T-cell (primary cell): Measurements from ENCODE around the gene GRM7. TPM values are rescaled to one million over a fixed set of nuclear protein-coding genes. Genes with fewer than 3 reads are reported as not detected.

ENCODE experiments used
- ATAC-seq, 4 experiments: fragments of 200-7000 bp in 3 of 4; fragments of 150-1000 bp in 1 of 4; cut with Tn5 transposase; replicated peaks in 1 of 4; 1 replicate in 3 of 4; 2 replicates in 1 of 4; pipeline ENCODE4 v1.10.0; 2021; ENCODE audit warnings: moderate library complexity in 3 of 4, mild to moderate bottlenecking in 2 of 4, moderate number of reproducible peaks in 1 of 4
- CTCF ChIA-PET, 2 donors: fragments of 300-600 bp; sonication (Branson Sonifier 250); formaldehyde crosslinking; loops; one replicate each; lab custom pipeline; 2022; ENCODE audit warnings: antibody characterized with exemption in 2 of 2; lab: Charles Lee
- POLR2A ChIA-PET, 2 donors: fragments of 300-600 bp; sonication (Branson Sonifier 250); formaldehyde crosslinking; loops; one replicate each; lab custom pipeline; 2022; ENCODE audit warnings: antibody characterized with exemption in 2 of 2; lab: Charles Lee
- DNase-seq, 35 experiments: peaks; one replicate each; pipeline versions ENCODE4 v3.0.0 to v3.0.0-alpha.2; 2013 to 2023
- H3K27ac ChIP-seq: one replicate; pipeline ENCODE4 v1.5.1; 2013; ENCODE audit warnings: low read length
- H3K27me3 ChIP-seq, 2 experiments: replicated peaks in 1 of 2; 1 replicate in 1 of 2; 2 replicates in 1 of 2; pipeline versions ENCODE4 v1.6.1 to v1.7.0; 2013; ENCODE audit warnings: low read length in 1 of 2, mixed read lengths in 1 of 2; ENCODE audit not compliant: control insufficient read depth in 2 of 2, insufficient read depth in 2 of 2; ENCODE audit errors: extremely low read depth in 1 of 2
- H3K36me3 ChIP-seq, 2 donors: 1 replicate in 1 of 2; 2 replicates in 1 of 2; pipeline versions ENCODE4 v1.6.1 to v1.7.0; 2013; ENCODE audit warnings: low read length in 1 of 2; ENCODE audit not compliant: control insufficient read depth in 2 of 2, insufficient read depth in 1 of 2; ENCODE audit errors: extremely low read depth in 1 of 2
- H3K4me1 ChIP-seq, 2 experiments: 1 replicate in 1 of 2; 2 replicates in 1 of 2; pipeline versions ENCODE4 v1.6.1 to v1.7.0; 2013; ENCODE audit warnings: low read length in 2 of 2, mixed read lengths in 1 of 2; ENCODE audit not compliant: insufficient read depth in 2 of 2, control insufficient read depth in 1 of 2; ENCODE audit errors: extremely low read depth in 1 of 2
- H3K4me3 ChIP-seq, 2 donors: 1 replicate in 1 of 2; 2 replicates in 1 of 2; pipeline versions ENCODE4 v1.5.1 to v1.7.0; 2013; ENCODE audit warnings: mild to moderate bottlenecking in 2 of 2, low read length in 1 of 2, moderate library complexity in 1 of 2; ENCODE audit not compliant: control insufficient read depth in 1 of 2; ENCODE audit errors: extremely low read depth in 1 of 2
- H3K9me3 ChIP-seq: 2 replicates; pipeline ENCODE4 v1.7.0; 2013
- H3K27ac Mint-ChIP-seq, 2 donors: one replicate each; pipeline ENCODE4 v1.8.0; 2020 to 2021; ENCODE audit warnings: mild to moderate bottlenecking in 2 of 2, mixed read lengths in 2 of 2
- H3K27me3 Mint-ChIP-seq, 2 donors: one replicate each; pipeline ENCODE4 v1.8.0; 2021 to 2022; ENCODE audit warnings: mixed read lengths in 2 of 2
- H3K36me3 Mint-ChIP-seq: one replicate; pipeline ENCODE4 v1.8.0; 2021; ENCODE audit warnings: mixed read lengths
- H3K4me1 Mint-ChIP-seq, 3 donors: one replicate each; pipeline ENCODE4 v1.8.0; 2020 to 2022; ENCODE audit warnings: mixed read lengths in 3 of 3, mild to moderate bottlenecking in 1 of 3
- H3K4me3 Mint-ChIP-seq, 3 donors: one replicate each; pipeline ENCODE4 v1.8.0; 2020 to 2022; ENCODE audit warnings: mild to moderate bottlenecking in 3 of 3, mixed read lengths in 3 of 3, moderate library complexity in 3 of 3
- H3K9me3 Mint-ChIP-seq, 3 donors: one replicate each; pipeline ENCODE4 v1.8.0; 2020 to 2022; ENCODE audit warnings: mixed read lengths in 3 of 3
- WGBS: methylation state at CpG from one replicate; pipeline ENCODE4 v1.1.5; 2013; ENCODE audit warnings: missing lambda C conversion rate; ENCODE audit not compliant: insufficient coverage; 5-methylcytosine and 5-hydroxymethylcytosine counted together
- total RNA-seq, 35 experiments: library from RNA in 6 of 35; stranded (reverse) in 6 of 35; fragments of 120-200 nt in 1 of 35; gene quantifications; one replicate each; pipeline versions ENCODE4 v1.2.1 to v1.2.4 and lab custom pipeline; 2013 to 2026

Gene GRM7
- total RNA-seq, 5 donors from 2014 or later (not counting 1 experiment from before 2014, with no cell fraction given), result not detected

DNA sequence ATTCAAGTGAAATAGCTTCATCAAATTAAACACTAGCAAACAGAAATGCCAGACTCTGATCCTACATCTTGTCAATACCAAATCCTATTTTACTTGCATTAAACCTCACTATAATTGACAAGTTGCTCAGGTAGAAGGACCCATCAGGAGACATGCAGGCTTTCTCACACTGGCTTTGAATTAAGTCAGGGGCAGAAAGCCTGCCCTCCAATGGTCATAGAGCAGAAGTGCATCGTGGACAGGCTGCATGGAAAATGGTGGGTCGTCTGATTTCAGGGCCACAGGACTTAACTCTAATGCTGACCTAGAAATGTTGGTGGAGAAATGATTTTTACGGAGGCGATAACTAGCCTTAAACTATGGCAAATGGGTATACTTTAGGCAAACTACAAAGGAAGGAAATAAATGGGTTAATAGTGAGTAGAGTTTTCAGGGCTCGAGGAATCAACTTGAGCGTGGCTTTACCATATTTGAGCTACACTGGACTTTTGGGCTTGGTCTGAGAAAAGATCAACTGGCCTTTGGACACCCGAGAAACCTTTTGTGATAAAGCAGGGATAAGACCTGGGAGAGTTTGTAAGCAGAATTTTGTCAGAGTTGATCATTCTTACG lies 283.9 kb downstream of the GRM7 start:
- DNase-seq, result no peak
- 65% methylated on average over 6 of the region's 8 CpGs for WGBS
- no peaks in the 10 kb centered on the region for H3K36me3 Mint-ChIP-seq
- no peak overlapping the region for H3K4me3 Mint-ChIP-seq
- no peak overlapping the region for H3K27ac Mint-ChIP-seq
- no peaks in the 10 kb centered on the region for H3K36me3 ChIP-seq
- CTCF ChIA-PET, result no interaction called here
- no peaks in the 10 kb centered on the region for H3K27me3 ChIP-seq
- POLR2A ChIA-PET, result no interaction called here
- no peaks in the 10 kb centered on the region for H3K4me1 ChIP-seq
- H3K4me3 ChIP-seq, result no peak overlapping the region
- no peak for ATAC-seq
- H3K27me3 Mint-ChIP-seq, result no peaks in the 10 kb centered on the region
- no peaks in the 10 kb centered on the region for H3K9me3 ChIP-seq
- peaks cover 0 to 7% (median 0%) of the 10 kb centered on the region in 3 donors for H3K9me3 Mint-ChIP-seq
- H3K27ac ChIP-seq, result no peak overlapping the region
- H3K4me1 Mint-ChIP-seq, result no peaks in the 10 kb centered on the region

GRCh38 chr3:7146529-7146928 lies 285.6 kb downstream of the GRM7 start:
- POLR2A ChIA-PET, result no interaction called here
- Mint-ChIP-seq H3K27me3 (no peaks in the 10 kb centered on the region), H3K27ac (no peak overlapping the region), H3K36me3 (no peaks in the 10 kb centered on the region), H3K9me3 (peaks cover 0 to 4% (median 0%) of the 10 kb centered on the region in 3 donors), H3K4me3 (no peak overlapping the region), H3K4me1 (no peaks in the 10 kb centered on the region)
- ATAC-seq (no peak), DNase-seq (no peak)
- H3K4me3 ChIP-seq, result no peak overlapping the region
- H3K4me1 ChIP-seq, result no peaks in the 10 kb centered on the region
- H3K27ac ChIP-seq, result no peak overlapping the region
- no peaks in the 10 kb centered on the region for H3K36me3 ChIP-seq
- WGBS, result 86% methylated on average over 1 of the region's 5 CpGs
- H3K27me3 ChIP-seq, result no peaks in the 10 kb centered on the region
- H3K9me3 ChIP-seq, result no peaks in the 10 kb centered on the region
- CTCF ChIA-PET, result no interaction called here

GRCh38 chr3:7158516-7158915 lies 297.6 kb downstream of the GRM7 start:
- H3K27ac ChIP-seq, result no peak overlapping the region
- WGBS, result no CpG with 5 or more reads among the region's 2 CpGs
- H3K27me3 ChIP-seq, result no peaks in the 10 kb centered on the region
- no peaks in the 10 kb centered on the region for H3K9me3 ChIP-seq
- Mint-ChIP-seq H3K4me3 (no peak overlapping the region), H3K36me3 (no peaks in the 10 kb centered on the region), H3K9me3 (peaks cover 5 to 10% (median 9%) of the 10 kb centered on the region in 3 donors), H3K27ac (no peak overlapping the region), H3K4me1 (no peaks in the 10 kb centered on the region), H3K27me3 (no peaks in the 10 kb centered on the region)
- CTCF ChIA-PET, result no interaction called here
- ATAC-seq, result no peak
- no peaks in the 10 kb centered on the region for H3K4me1 ChIP-seq
- H3K4me3 ChIP-seq, result no peak overlapping the region
- POLR2A ChIA-PET, result interaction anchor here in 1 of 2 donors (0.5 kb wide), 1 partner anchor 889 kb away, joined by 3 read pairs; no protein-coding TSS in a partner anchor
- no peak for DNase-seq
- H3K36me3 ChIP-seq, result no peaks in the 10 kb centered on the region

- Histone ChIP-seq H3K27ac (no peak overlapping the region), H3K9me3 (no peaks in the 10 kb centered on the region), H3K4me1 (no peaks in the 10 kb centered on the region), H3K4me3 (no peak overlapping the region), H3K36me3 (no peaks in the 10 kb centered on the region), H3K27me3 (no peaks in the 10 kb centered on the region)
- H3K4me1 Mint-ChIP-seq, result no peaks in the 10 kb centered on the region
- no CpG with 5 or more reads among the region's 2 CpGs for WGBS
- no peak overlapping the region for H3K4me3 Mint-ChIP-seq
- H3K27ac Mint-ChIP-seq, result no peak overlapping the region
- H3K27me3 Mint-ChIP-seq, result no peaks in the 10 kb centered on the region
- POLR2A ChIA-PET, result no interaction called here
- CTCF ChIA-PET, result no interaction called here
- H3K9me3 Mint-ChIP-seq, result peaks cover 5 to 10% (median 9%) of the 10 kb centered on the region in 3 donors
- DNase-seq (no peak), ATAC-seq (no peak)
- no peaks in the 10 kb centered on the region for H3K36me3 Mint-ChIP-seq
Measured at GRCh38 chr3:7160689-7161088, 299.8 kb downstream of the GRM7 start.

- Histone ChIP-seq H3K9me3 (no peaks in the 10 kb centered on the region), H3K27ac (no peak overlapping the region), H3K27me3 (no peaks in the 10 kb centered on the region), H3K4me1 (no peaks in the 10 kb centered on the region), H3K4me3 (no peak overlapping the region), H3K36me3 (no peaks in the 10 kb centered on the region)
- 92% methylated on average over 2 of the region's 4 CpGs for WGBS
- Mint-ChIP-seq H3K27ac (no peak overlapping the region), H3K27me3 (no peaks in the 10 kb centered on the region), H3K36me3 (no peaks in the 10 kb centered on the region), H3K4me1 (no peaks in the 10 kb centered on the region), H3K9me3 (peaks cover 2 to 17% (median 13%) of the 10 kb centered on the region in 3 donors), H3K4me3 (no peak overlapping the region)
- ATAC-seq (no peak), DNase-seq (no peak)
- CTCF ChIA-PET, result no interaction called here
- POLR2A ChIA-PET, result interaction anchor here in 1 of 2 donors (0.6 kb wide), 1 partner anchor 16 kb away, joined by 3 read pairs; no protein-coding TSS in a partner anchor
Measured at GRCh38 chr3:7166460-7166859, 305.5 kb downstream of the GRM7 start.

DNA sequence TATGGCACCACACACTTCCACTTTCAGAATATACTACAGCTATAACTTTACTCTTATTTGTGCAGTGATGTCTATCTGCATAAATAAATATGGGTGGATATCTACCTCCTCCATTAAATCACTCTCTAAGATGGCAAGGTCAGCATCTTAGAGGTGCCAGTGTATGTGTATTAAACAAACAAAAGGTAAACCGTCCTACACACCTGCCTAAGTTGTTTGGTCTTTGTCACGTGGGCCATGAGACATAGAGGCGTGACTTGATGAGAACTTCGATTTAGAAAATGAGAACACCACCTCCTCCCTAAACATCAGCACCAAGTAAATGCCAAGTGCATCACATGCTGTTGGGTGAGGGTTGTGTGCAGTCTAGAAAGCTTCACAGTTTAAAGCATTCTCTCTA lies 310.6 kb downstream of the GRM7 start:
- H3K4me1 Mint-ChIP-seq, result no peaks in the 10 kb centered on the region
- WGBS, result no CpG with 5 or more reads among the region's 4 CpGs
- H3K9me3 ChIP-seq, result no peaks in the 10 kb centered on the region
- H3K4me1 ChIP-seq, result no peaks in the 10 kb centered on the region
- H3K36me3 Mint-ChIP-seq, result no peaks in the 10 kb centered on the region
- POLR2A ChIA-PET, result no interaction called here
- ATAC-seq (no peak), DNase-seq (no peak)
- no peaks in the 10 kb centered on the region for H3K36me3 ChIP-seq
- H3K4me3 ChIP-seq, result no peak overlapping the region
- H3K4me3 Mint-ChIP-seq, result no peak overlapping the region
- H3K27ac Mint-ChIP-seq, result no peak overlapping the region
- no peaks in the 10 kb centered on the region for H3K27me3 Mint-ChIP-seq
- peaks cover 0 to 9% (median 7%) of the 10 kb centered on the region in 3 donors for H3K9me3 Mint-ChIP-seq
- no peak overlapping the region for H3K27ac ChIP-seq
- H3K27me3 ChIP-seq, result no peaks in the 10 kb centered on the region
- CTCF ChIA-PET, result interaction anchor here in 1 of 2 donors (1.6 kb wide), 1 partner anchor 35 kb away, joined by 3 read pairs; no protein-coding TSS in a partner anchor
